Measurements from ENCODE around the gene CSRP3.

GRCh38 chr11:19164881-19165280 lies 36.9 kb downstream of the CSRP3 start:
- TF ChIP-seq CTCF (IDR thresholded peaks at IDR 0.05) = no peak
- no peak for TF ChIP-seq POLR2A (IDR thresholded peaks at IDR 0.05)
